GM19099 (cell line): ENCODE results near the gene EEIG1.

Experiments used
- POLR2A ChIP-seq: IDR thresholded peaks from 3 replicates; pipeline ENCODE4 v1.6.1; 2011; ENCODE audit warnings: low read depth; ENCODE audit not compliant: insufficient read length; ENCODE audit errors: extremely low read depth

Gene EEIG1

GRCh38 chr9:127960410-127961154, 20.2 kb downstream of the EEIG1 start:
- TF ChIP-seq POLR2A, result no peak

GRCh38 chr9:127959841-127960409, 20.9 kb downstream of the EEIG1 start:
- TF ChIP-seq POLR2A, result no peak

GRCh38 chr9:127959398-127959797, 21.4 kb downstream of the EEIG1 start:
- no peak for TF ChIP-seq POLR2A

DNA sequence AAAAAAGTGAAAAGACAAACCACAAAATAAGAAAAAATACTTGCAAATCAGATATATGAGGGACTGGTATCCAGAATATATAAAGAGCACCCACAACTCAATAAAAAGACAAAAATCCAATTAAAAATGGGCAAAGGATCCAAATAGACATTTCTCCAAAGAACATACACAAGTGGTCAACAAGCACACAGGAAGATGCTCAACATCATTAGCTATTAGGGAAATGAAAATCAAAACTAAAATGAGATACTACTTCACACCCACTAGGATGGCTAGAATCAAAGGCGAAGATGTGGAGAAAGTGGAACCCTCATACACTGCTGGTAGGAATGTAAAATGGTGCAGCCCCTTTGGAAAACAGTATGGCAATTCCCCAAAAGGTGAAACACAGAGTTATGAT, 22.1 kb downstream of the EEIG1 start:
- TF ChIP-seq POLR2A, result no peak

GRCh38 chr9:127955294-127956015, 25.3 kb downstream of the EEIG1 start:
- no peak for TF ChIP-seq POLR2A

DNA sequence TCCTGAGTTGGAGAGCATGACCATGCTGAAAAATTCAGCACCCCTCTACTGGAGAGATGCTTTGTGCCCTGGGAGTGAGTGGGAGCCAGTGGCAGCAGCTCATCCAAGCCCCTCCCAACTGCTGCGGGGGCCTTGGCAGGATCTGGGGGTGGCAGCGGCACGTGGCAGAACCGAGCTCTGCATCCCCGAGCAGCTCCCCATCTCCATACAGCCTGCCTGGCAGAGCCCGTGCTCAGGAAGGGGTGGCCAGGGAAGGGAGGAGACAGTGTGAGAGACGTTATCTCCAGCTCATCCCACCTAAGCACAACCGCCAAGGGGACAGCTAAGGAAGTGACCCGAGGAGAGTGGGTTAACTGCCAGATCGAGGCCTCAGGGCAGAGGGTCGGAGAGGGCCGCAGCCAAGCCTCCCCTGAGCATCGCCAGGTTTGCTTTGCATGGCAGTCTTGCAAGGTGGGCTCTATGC, 25.9 kb downstream of the EEIG1 start:
- no peak for TF ChIP-seq POLR2A

DNA sequence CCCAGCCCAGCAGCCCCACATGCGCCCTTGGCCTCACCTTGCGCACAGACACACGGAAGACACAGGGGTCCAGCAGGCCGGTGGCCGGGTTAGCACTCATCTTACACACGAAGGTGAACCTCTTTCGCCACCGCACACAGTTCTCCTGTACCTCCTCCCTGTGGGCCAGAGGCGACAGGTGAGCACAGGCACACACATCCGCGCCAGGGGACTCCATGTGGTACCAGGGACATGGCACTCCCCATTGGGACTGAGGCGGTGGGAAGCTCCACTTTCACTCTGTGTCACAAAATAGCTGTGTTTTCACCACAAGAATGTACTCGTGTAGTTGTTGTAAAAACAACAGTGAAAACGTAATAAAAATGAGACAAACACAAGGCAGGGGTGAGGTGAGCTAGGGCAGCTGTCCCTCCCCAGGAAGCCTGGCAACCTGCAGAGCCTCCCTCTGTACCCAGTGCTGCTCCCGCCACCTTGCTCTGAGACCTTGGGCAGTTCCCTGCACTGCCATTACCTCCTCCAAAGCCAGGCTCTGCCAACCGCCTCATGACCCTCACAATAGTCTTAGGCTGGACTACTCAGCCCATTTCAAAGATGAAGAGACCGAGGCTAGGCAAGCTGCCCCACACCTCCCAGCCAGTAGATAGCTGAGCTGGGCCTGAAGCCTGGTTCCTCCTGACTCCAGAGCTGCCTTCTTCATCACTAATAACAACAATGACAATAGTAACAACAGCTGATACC, 26.9 kb downstream of the EEIG1 start:
- no peak for TF ChIP-seq POLR2A

- TF ChIP-seq POLR2A, result no peak
Measured at GRCh38 chr9:127953154-127953553, 27.6 kb downstream of the EEIG1 start.

- no peak for TF ChIP-seq POLR2A
Measured at GRCh38 chr9:127950513-127951289, 30.1 kb downstream of the EEIG1 start.

DNA sequence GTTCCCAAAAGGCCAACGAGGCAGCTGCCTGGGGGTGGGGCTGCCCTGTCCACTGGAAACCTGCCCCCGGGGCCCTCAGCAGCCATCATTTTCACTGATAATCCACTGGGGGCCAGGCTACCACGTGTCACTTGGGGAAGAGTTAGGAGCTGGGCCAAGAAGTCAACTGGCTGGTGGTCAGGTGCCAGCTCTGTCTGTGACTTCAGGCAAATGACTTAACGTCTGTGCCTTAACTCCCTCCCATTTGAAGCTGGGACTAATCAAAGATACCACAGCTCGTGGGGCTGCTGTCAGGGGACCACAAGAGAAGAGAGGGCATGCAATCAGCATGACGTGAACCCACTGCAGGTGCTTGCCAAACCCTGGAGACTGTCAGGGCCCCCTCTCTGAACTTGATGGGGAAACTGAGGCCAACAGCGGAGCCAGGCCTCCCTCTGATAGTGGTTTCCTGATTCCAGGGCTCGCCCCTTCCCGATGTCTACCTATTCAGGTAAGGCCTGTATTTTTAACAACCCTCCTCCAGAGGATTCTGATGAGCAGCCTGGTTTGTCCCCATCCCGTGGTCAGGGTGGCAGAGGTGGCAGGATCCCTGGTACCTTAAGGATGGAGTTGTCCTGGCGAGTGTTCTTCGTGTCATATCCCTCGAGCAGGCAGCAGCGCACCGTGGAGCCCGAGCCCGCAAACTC, 30.8 kb downstream of the EEIG1 start:
- no peak for TF ChIP-seq POLR2A

DNA sequence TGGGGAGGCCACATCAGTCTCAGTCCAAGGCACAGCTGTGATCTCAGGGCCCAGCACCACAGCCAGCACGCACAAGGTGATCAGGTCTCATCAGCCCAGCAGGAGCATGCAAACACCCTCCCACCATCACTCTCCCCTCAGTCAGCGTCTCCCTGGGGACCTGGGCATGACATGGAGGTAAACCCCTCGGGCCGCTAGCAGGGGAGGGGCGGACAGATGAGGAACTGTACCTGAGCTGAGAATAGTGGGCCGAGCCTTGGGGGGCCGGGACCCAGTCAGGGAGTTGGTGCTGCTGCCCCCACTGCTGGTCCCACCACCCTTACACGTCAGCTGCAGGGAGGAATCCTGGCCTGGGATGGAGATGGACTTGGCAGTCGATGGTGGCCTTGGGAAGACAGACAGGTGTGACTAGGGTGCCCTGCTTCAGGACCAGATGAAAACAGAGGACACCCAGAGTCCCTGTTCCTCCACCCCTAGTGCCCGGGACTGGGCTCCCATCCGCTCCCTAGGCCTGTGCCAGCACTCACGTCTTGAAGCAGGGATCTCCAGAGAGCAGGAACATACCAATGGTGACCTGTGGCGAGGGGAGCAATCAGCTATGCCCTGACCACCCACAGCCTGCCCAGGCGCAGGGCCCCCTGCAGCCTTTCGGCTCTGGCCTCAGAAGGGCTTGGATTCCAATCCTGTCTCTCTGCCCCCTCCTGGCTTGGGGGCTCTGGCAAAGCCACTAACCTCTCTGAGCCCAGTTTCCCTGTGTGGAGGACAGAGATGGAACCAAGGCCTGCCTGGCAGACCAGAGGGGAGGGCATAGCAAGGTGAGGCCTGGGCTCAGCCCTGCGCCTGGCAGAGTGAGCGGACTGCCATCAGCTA, 32.7 kb downstream of the EEIG1 start:
- TF ChIP-seq POLR2A, result no peak

DNA sequence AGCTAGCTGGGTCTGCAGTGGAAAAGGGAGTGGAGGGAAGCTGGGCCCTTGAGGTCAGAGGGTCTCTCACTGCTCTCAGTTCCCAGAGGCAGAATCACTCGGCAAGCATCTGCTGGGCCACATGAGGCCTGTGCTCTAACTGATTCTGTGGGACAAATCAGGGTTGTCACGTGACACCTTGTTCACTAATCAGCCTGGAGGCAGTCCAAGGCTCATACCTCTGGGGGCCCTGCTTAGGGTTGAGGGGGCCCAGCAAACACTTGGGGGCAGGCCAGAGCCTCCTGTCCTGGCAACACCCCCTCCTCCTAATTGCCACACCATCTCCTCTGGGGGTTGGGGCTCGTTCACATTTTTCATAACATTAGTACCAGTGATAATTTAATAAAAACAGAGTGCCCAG, 34.1 kb downstream of the EEIG1 start:
- no peak for TF ChIP-seq POLR2A

DNA sequence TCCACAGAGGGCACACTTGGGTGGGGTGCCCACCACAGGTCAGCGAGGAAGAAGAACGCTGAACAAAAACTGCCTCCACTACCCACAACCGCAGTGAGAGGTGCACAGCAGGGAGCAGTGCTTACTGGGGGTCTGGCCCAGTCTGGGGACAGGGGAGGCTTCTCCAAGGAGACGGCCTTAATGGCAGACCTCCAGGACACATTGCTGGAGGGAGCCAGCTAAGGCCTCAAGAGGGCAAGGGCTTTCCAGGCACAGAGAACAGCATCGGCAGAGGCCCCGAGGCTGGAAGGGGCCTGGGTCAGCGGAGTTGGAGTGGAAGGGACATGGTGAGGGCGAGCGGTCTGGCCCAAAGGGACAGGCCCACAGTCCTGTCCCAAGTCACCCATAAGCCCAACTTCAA, 34.8 kb downstream of the EEIG1 start:
- no peak for TF ChIP-seq POLR2A
